Activated CD4-positive, alpha-beta T cell treated with anti-CD3 and anti-CD28 coated beads, Interleukin-2, amount 50 U/mL, for 24 hours (primary cell): ENCODE measurements around the gene PILRB.
"Not testable (repeated sequence)": the region's sequence is repeated elsewhere in the genome, so short reads cannot be mapped to it uniquely, and the experiment has no call there.

ENCODE experiments used
- DNase-seq, 2 donors: peaks; one replicate each; pipeline ENCODE4 v3.0.0-alpha.2; 2020; ENCODE audit warnings: low read depth in 1 of 2, low spot score in 1 of 2

PILRB gene

GRCh38 chr7:100353685-100354330 is 4.1 kb upstream of the PILRB start:
- DNase-seq = no peak

- DNase-seq = no peak
Measured at GRCh38 chr7:100356416-100357068, 1.4 kb upstream of the PILRB start.

GRCh38 chr7:100357131-100357561 is 771 bp upstream of the PILRB start:
- no peak for DNase-seq

GRCh38 chr7:100358857-100359212 is 918 bp downstream of the PILRB start:
- no peak for DNase-seq

- DNase-seq = no peak
Measured at GRCh38 chr7:100360135-100360854, 2.4 kb downstream of the PILRB start.

GRCh38 chr7:100363098-100363497 is 5.2 kb downstream of the PILRB start:
- DNase-seq = no peak

- DNase-seq = not testable (repeated sequence)
Measured at GRCh38 chr7:100363797-100364196, 5.9 kb downstream of the PILRB start.

- DNase-seq = no peak
Measured at GRCh38 chr7:100364480-100364879, 6.6 kb downstream of the PILRB start.

- not testable (repeated sequence) for DNase-seq
Measured at GRCh38 chr7:100365998-100366367, 8.1 kb downstream of the PILRB start.

GRCh38 chr7:100366411-100367250 is 8.7 kb downstream of the PILRB start:
- DNase-seq = no peak

- no peak for DNase-seq
Measured at GRCh38 chr7:100367251-100367620, 9.3 kb downstream of the PILRB start.

- no peak for DNase-seq
Measured at GRCh38 chr7:100367676-100368613, 10.0 kb downstream of the PILRB start.

- DNase-seq = no peak
Measured at GRCh38 chr7:100369105-100369504, 11.2 kb downstream of the PILRB start.

- no peak for DNase-seq
Measured at GRCh38 chr7:100370303-100370702, 12.4 kb downstream of the PILRB start.

GRCh38 chr7:100370746-100371145 is 12.8 kb downstream of the PILRB start:
- no peak for DNase-seq

GRCh38 chr7:100371561-100372171 is 13.7 kb downstream of the PILRB start:
- DNase-seq = no peak

- no peak for DNase-seq
Measured at GRCh38 chr7:100372256-100372655, 14.3 kb downstream of the PILRB start.

- no peak for DNase-seq
Measured at GRCh38 chr7:100372694-100373093, 14.8 kb downstream of the PILRB start.

- DNase-seq = no peak
Measured at GRCh38 chr7:100373261-100373831, 15.4 kb downstream of the PILRB start, which contains the start of gene PILRA. Gene PILRA, plus strand, starts transcription at chr7:100373487. Its CDS starts 170 bp downstream, at chr7:100373657.
